Measurements from ENCODE around the gene DIAPH2. TPM values are rescaled to one million over a fixed set of nuclear protein-coding genes. Genes with fewer than 3 reads are reported as not detected.

The DIAPH2 gene
- polyA plus RNA-seq, 1 experiment = 3.1 TPM

GRCh38 chrX:97030463-97030862, 345.8 kb downstream of the DIAPH2 start:
- ChIA-PET POLR2A (no interaction called here), CTCF (interaction anchor here (0.7 kb wide), 1 partner anchor 963 kb away, joined by 3 read pairs; no protein-coding TSS in a partner anchor)
- Histone ChIP-seq H3K4me3 (ENCODE audit: low read depth, low read length) (no peak overlapping the region), H3K27me3 (ENCODE audit: control insufficient read depth, insufficient read depth, low read length) (no peaks in the 10 kb centered on the region), H3K36me3 (ENCODE audit: control insufficient read depth, insufficient read depth, low read length) (no peaks in the 10 kb centered on the region)
- no peak for DNase-seq (ENCODE audit: low read depth)
- TF ChIP-seq CTCF (IDR thresholded peaks at IDR 0.05; ENCODE audit: insufficient read depth, low read depth, low read length) = no peak

- CTCF ChIA-PET = interaction anchor here (0.7 kb wide), 1 partner anchor 962 kb away, joined by 3 read pairs; no protein-coding TSS in a partner anchor
- Histone ChIP-seq H3K27me3 (ENCODE audit: control insufficient read depth, insufficient read depth, low read length) (no peaks in the 10 kb centered on the region), H3K36me3 (ENCODE audit: control insufficient read depth, insufficient read depth, low read length) (no peaks in the 10 kb centered on the region), H3K4me3 (ENCODE audit: low read depth, low read length) (no peak overlapping the region)
- DNase-seq (ENCODE audit: low read depth) = no peak
- POLR2A ChIA-PET = no interaction called here
- TF ChIP-seq CTCF (IDR thresholded peaks at IDR 0.05; ENCODE audit: insufficient read depth, low read depth, low read length) = no peak
Measured at GRCh38 chrX:97030947-97031346, 346.3 kb downstream of the DIAPH2 start.

- no peak overlapping the region for H3K4me3 ChIP-seq (ENCODE audit: low read depth, low read length)
- CTCF ChIA-PET = no interaction called here
Measured at GRCh38 chrX:97039363-97040029, 354.9 kb downstream of the DIAPH2 start.

GRCh38 chrX:97045470-97045869, 360.8 kb downstream of the DIAPH2 start:
- Histone ChIP-seq H3K36me3 (ENCODE audit: control insufficient read depth, insufficient read depth, low read length) (no peaks in the 10 kb centered on the region), H3K4me3 (ENCODE audit: low read depth, low read length) (no peak overlapping the region), H3K27me3 (ENCODE audit: control insufficient read depth, insufficient read depth, low read length) (no peaks in the 10 kb centered on the region)
- POLR2A ChIA-PET = no interaction called here
- no peak for DNase-seq (ENCODE audit: low read depth)
- TF ChIP-seq CTCF (IDR thresholded peaks at IDR 0.05; ENCODE audit: insufficient read depth, low read depth, low read length) = no peak
- CTCF ChIA-PET = interaction anchor here (0.6 kb wide), 1 partner anchor 21 kb away, joined by 3 read pairs; no protein-coding TSS in a partner anchor

More at GRCh38 chrX:97039363-97040029, 354.9 kb downstream of the DIAPH2 start:
- Histone ChIP-seq H3K27me3 (ENCODE audit: control insufficient read depth, insufficient read depth, low read length) (no peaks in the 10 kb centered on the region), H3K36me3 (ENCODE audit: control insufficient read depth, insufficient read depth, low read length) (no peaks in the 10 kb centered on the region)
- no peak for TF ChIP-seq CTCF (IDR thresholded peaks at IDR 0.05; ENCODE audit: insufficient read depth, low read depth, low read length)
- DNase-seq (ENCODE audit: low read depth) = no peak
- POLR2A ChIA-PET = no interaction called here

DNA sequence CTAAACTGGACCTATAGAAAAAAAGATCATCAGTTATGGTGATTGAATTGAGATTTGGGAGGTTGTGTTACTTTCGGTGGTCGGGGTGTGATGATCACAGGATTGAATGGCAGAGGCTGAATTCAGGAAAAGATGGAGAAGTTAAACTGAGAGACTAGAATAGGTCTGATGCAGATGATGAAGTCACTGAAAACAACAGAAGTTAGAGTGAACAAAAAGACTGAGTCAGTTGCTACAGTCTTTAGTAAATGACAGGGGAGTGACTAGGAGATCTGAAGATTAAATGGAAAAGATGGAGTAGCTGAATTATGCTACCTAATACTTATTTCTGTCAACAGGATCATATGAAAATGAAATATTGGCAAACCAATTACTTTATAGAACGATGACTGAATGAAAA, 362.2 kb downstream of the DIAPH2 start:
- POLR2A ChIA-PET = no interaction called here
- DNase-seq (ENCODE audit: low read depth) = no peak
- no peaks in the 10 kb centered on the region for H3K27me3 ChIP-seq (ENCODE audit: control insufficient read depth, insufficient read depth, low read length)
- CTCF ChIA-PET = no interaction called here
- TF ChIP-seq CTCF (IDR thresholded peaks at IDR 0.05; ENCODE audit: insufficient read depth, low read depth, low read length) = no peak
- no peak overlapping the region for H3K4me3 ChIP-seq (ENCODE audit: low read depth, low read length)
- H3K36me3 ChIP-seq (ENCODE audit: control insufficient read depth, insufficient read depth, low read length) = no peaks in the 10 kb centered on the region
